Natural killer cell (primary cell): Measurements from ENCODE around the gene ZCCHC17. TPM values are rescaled to one million over a fixed set of nuclear protein-coding genes. Genes with fewer than 3 reads are reported as not detected.
A peak's percentile ranks its signal among the peaks of the same experiment; 100 is the strongest.
"Not testable (repeated sequence)": the region's sequence is repeated elsewhere in the genome, so short reads cannot be mapped to it uniquely, and the experiment has no call there.

ENCODE experiments used
- ATAC-seq, 3 donors: fragments of 150-1000 bp in 2 of 3; fragments of 200-7000 bp in 1 of 3; cut with Tn5 transposase; 1 replicate in 1 of 3; 2 replicates in 2 of 3; pipeline ENCODE4 v1.10.0; 2021; ENCODE audit warnings: mild to moderate bottlenecking in 2 of 3, moderate library complexity in 2 of 3
- DNase-seq, 2 donors: peaks; one replicate each; pipeline versions ENCODE4 v3.0.0 to v3.0.0-alpha.2; 2013 to 2021; ENCODE audit warnings: mixed read lengths in 1 of 2
- H3K27ac ChIP-seq: one replicate; pipeline ENCODE4 v1.5.1; 2013; ENCODE audit warnings: mild to moderate bottlenecking, low read length
- H3K27me3 ChIP-seq: one replicate; pipeline ENCODE4 v1.6.1; 2013; ENCODE audit warnings: low read length; ENCODE audit not compliant: control insufficient read depth, insufficient read depth
- H3K36me3 ChIP-seq: one replicate; pipeline ENCODE4 v1.6.1; 2013; ENCODE audit warnings: low read length; ENCODE audit not compliant: control insufficient read depth, insufficient read depth
- H3K4me1 ChIP-seq: one replicate; pipeline ENCODE4 v1.6.1; 2013; ENCODE audit warnings: low read length; ENCODE audit not compliant: control insufficient read depth, insufficient read depth
- H3K4me3 ChIP-seq: one replicate; pipeline ENCODE4 v1.5.1; 2013; ENCODE audit warnings: low read length
- H3K9me3 ChIP-seq: one replicate; pipeline ENCODE4 v1.6.1; 2013; ENCODE audit warnings: low read length; ENCODE audit not compliant: control insufficient read depth, insufficient read depth
- H3K27ac Mint-ChIP-seq, 2 donors: one replicate each; pipeline ENCODE4 v1.8.0; 2022; ENCODE audit warnings: mild to moderate bottlenecking in 2 of 2, mixed read lengths in 2 of 2, moderate library complexity in 1 of 2
- H3K27me3 Mint-ChIP-seq, 2 donors: one replicate each; pipeline ENCODE4 v1.8.0; 2022; ENCODE audit warnings: low read depth in 2 of 2, mixed read lengths in 2 of 2
- H3K36me3 Mint-ChIP-seq: one replicate; pipeline ENCODE4 v1.8.0; 2022; ENCODE audit warnings: mixed read lengths
- H3K4me1 Mint-ChIP-seq, 2 donors: one replicate each; pipeline ENCODE4 v1.8.0; 2022; ENCODE audit warnings: mixed read lengths in 2 of 2
- H3K4me3 Mint-ChIP-seq: one replicate; pipeline ENCODE4 v1.8.0; 2022; ENCODE audit warnings: mild to moderate bottlenecking, moderate library complexity, mixed read lengths
- H3K9me3 Mint-ChIP-seq, 2 donors: one replicate each; pipeline ENCODE4 v1.8.0; 2022; ENCODE audit warnings: mixed read lengths in 2 of 2
- CTCF ChIP-seq: fragments of 200-600 bp; IDR thresholded peaks from one replicate; pipeline ENCODE4 v1.8.0; 2022; ENCODE audit warnings: antibody characterized with exemption
- WGBS: methylation state at CpG from one replicate; pipeline ENCODE4 v1.1.7; 2013; ENCODE audit warnings: missing lambda C conversion rate; ENCODE audit not compliant: insufficient coverage; 5-methylcytosine and 5-hydroxymethylcytosine counted together
- intact Hi-C: fragments of 100-400 bp; cut with micrococcal nuclease; formaldehyde crosslinking; loops from one replicate; pipeline ENCODE4 v1.14.2; 2022
- total RNA-seq, 4 donors: library from RNA; stranded (reverse); fragments of 120-200 nt in 1 of 4; gene quantifications; one replicate each; pipeline versions ENCODE4 v1.2.3 to v1.2.4, GENCODE V29; 2013 to 2022

The ZCCHC17 gene
- total RNA-seq, 3 donors from 2014 or later (not counting 1 experiment from before 2014, with no cell fraction given): 24.1 to 31.1 (median 27.8) TPM

GRCh38 chr1:31272369-31272768 lies 24.5 kb upstream of the ZCCHC17 start:
- Mint-ChIP-seq H3K4me3 (no peak overlapping the region), H3K9me3 (no peaks in the 10 kb centered on the region), H3K27ac (no peak overlapping the region), H3K27me3 (no peaks in the 10 kb centered on the region), H3K36me3 (peaks cover 24% of the 10 kb centered on the region), H3K4me1 (peaks cover 11 to 13% of the 10 kb centered on the region in 2 donors)
- Histone ChIP-seq H3K4me3 (no peak overlapping the region), H3K27ac (no peak overlapping the region), H3K9me3 (no peaks in the 10 kb centered on the region), H3K27me3 (no peaks in the 10 kb centered on the region), H3K4me1 (no peaks in the 10 kb centered on the region), H3K36me3 (peaks cover 54% of the 10 kb centered on the region)
- no peak for TF ChIP-seq CTCF
- WGBS: 100% methylated on average over 2 of the region's 3 CpGs
- ATAC-seq: no peak
- intact Hi-C loops: no loop called here
- no peak for DNase-seq

- Histone ChIP-seq H3K36me3 (peaks cover 53% of the 10 kb centered on the region), H3K4me3 (no peak overlapping the region), H3K9me3 (no peaks in the 10 kb centered on the region), H3K4me1 (no peaks in the 10 kb centered on the region), H3K27ac (no peak overlapping the region), H3K27me3 (no peaks in the 10 kb centered on the region)
- H3K27me3 Mint-ChIP-seq: no peaks in the 10 kb centered on the region
- ATAC-seq (no peak), DNase-seq (no peak)
- TF ChIP-seq CTCF: no peak
- H3K4me1 Mint-ChIP-seq: peaks cover 12 to 15% of the 10 kb centered on the region in 2 donors
- peaks cover 28% of the 10 kb centered on the region for H3K36me3 Mint-ChIP-seq
- H3K27ac Mint-ChIP-seq: peak overlapping the region in 1 of 2 donors; percentile 3
- H3K9me3 Mint-ChIP-seq: no peaks in the 10 kb centered on the region
- intact Hi-C loops: no loop called here
- 96% methylated on average over 2 of the region's 2 CpGs for WGBS
- H3K4me3 Mint-ChIP-seq: no peak overlapping the region
Observed at GRCh38 chr1:31273619-31274018, 23.2 kb upstream of the ZCCHC17 start.

- H3K27me3 Mint-ChIP-seq, H3K27me3 ChIP-seq, H3K9me3 ChIP-seq, H3K27ac ChIP-seq, DNase-seq, H3K9me3 Mint-ChIP-seq, H3K4me3 ChIP-seq, ATAC-seq, intact Hi-C loops, H3K4me3 Mint-ChIP-seq, H3K4me1 ChIP-seq: not testable (repeated sequence)
- 91% methylated on average over 9 of the region's 9 CpGs for WGBS
- Mint-ChIP-seq H3K27ac (peak overlapping the region in 1 of 2 donors; percentile 70), H3K36me3 (peaks cover 37% of the 10 kb centered on the region), H3K4me1 (peaks cover 4 to 16% of the 10 kb centered on the region in 2 donors)
- peaks cover 64% of the 10 kb centered on the region for H3K36me3 ChIP-seq
Observed at GRCh38 chr1:31282426-31282825, 14.4 kb upstream of the ZCCHC17 start.

GRCh38 chr1:31287791-31288190 lies 9.0 kb upstream of the ZCCHC17 start:
- H3K27me3 Mint-ChIP-seq, H3K27ac Mint-ChIP-seq, H3K9me3 Mint-ChIP-seq, H3K27ac ChIP-seq, intact Hi-C loops, H3K36me3 Mint-ChIP-seq, H3K4me3 Mint-ChIP-seq, H3K9me3 ChIP-seq, H3K27me3 ChIP-seq, H3K4me1 ChIP-seq, H3K4me3 ChIP-seq, ATAC-seq: not testable (repeated sequence)
- 86% methylated on average over 2 of the region's 4 CpGs for WGBS
- peaks cover 59% of the 10 kb centered on the region for H3K36me3 ChIP-seq
- peaks cover 0 to 12% of the 10 kb centered on the region in 2 donors for H3K4me1 Mint-ChIP-seq
- peak in 1 of 2 donors; percentile 30 for DNase-seq
